Thyroid gland (tissue), 4 donors: ENCODE results near the gene OXT. TPM values are rescaled to one million over a fixed set of nuclear protein-coding genes. Genes with fewer than 3 reads are reported as not detected.
"Not testable (repeated sequence)": the region's sequence is repeated elsewhere in the genome, so short reads cannot be mapped to it uniquely, and the experiment has no call there.

Experiments
- DNase-seq, 2 donors: peaks; one replicate each; pipeline ENCODE4 v3.0.0-alpha.2; 2019
- H3K27ac ChIP-seq, 3 donors: fragments of 200-600 bp; sonication (generic); 1 replicate in 2 of 3; 2 replicates in 1 of 3; pipeline ENCODE4 v1.5.1; 2016 to 2019; ENCODE audit warnings: mild to moderate bottlenecking in 1 of 3, moderate library complexity in 1 of 3
- H3K27me3 ChIP-seq: fragments of 200-600 bp; sonication (generic); one replicate; pipeline ENCODE4 v1.5.1; 2019
- H3K36me3 ChIP-seq, 2 donors: fragments of 200-600 bp; sonication (generic); one replicate each; pipeline ENCODE4 v1.5.1; 2016 to 2019
- H3K4me1 ChIP-seq, 2 donors: fragments of 200-600 bp; sonication (generic); one replicate each; pipeline ENCODE4 v1.5.1; 2017 to 2019
- H3K4me3 ChIP-seq, 3 donors: fragments of 200-600 bp; sonication (generic); replicated peaks in 1 of 3; 1 replicate in 2 of 3; 2 replicates in 1 of 3; pipeline ENCODE4 v1.5.1; 2016; ENCODE audit warnings: mild to moderate bottlenecking in 1 of 3
- H3K9me3 ChIP-seq: fragments of 200-600 bp; sonication (generic); one replicate; pipeline ENCODE4 v1.5.1; 2017
- POLR2A ChIP-seq, 2 donors: fragments of 450-650 bp; IDR thresholded peaks; one replicate each; pipeline ENCODE4 v1.6.1; 2017; ENCODE audit warnings: antibody characterized with exemption in 2 of 2, mild to moderate bottlenecking in 2 of 2, moderate library complexity in 1 of 2
- WGBS, 2 donors: methylation state at CpG; one replicate each; pipeline ENCODE4 v1.1.5; 2017; 5-methylcytosine and 5-hydroxymethylcytosine counted together
- intact Hi-C: fragments of 100-400 bp; cut with DNase I; formaldehyde crosslinking; loops from one replicate; pipeline ENCODE4 v1.15.1; 2023
- total RNA-seq, 4 donors: library from RNA; depleted of rRNA; stranded (reverse); fragments of >200 nt; gene quantifications; one replicate each; pipeline ENCODE4 v1.2.3, GENCODE V29; 2016
- TF ChIP-seq, protein P1 (sequence below), 6 experiments: fragments of 200-600 bp in 3 of 6; fragments of 450-650 bp in 3 of 6; sonication (generic) in 3 of 6; IDR thresholded peaks; one replicate each; pipeline ENCODE4 v1.5.1; 2016 to 2019; ENCODE audit warnings: antibody characterized with exemption in 6 of 6, mild to moderate bottlenecking in 2 of 6, inconsistent platforms in 1 of 6, moderate library complexity in 1 of 6

OXT gene
- total RNA-seq, 4 donors from 2014 or later, result not detected

GRCh38 chr20:3074812-3075211 is 3.4 kb downstream of the OXT start:
- TF ChIP-seq, protein P1, sequence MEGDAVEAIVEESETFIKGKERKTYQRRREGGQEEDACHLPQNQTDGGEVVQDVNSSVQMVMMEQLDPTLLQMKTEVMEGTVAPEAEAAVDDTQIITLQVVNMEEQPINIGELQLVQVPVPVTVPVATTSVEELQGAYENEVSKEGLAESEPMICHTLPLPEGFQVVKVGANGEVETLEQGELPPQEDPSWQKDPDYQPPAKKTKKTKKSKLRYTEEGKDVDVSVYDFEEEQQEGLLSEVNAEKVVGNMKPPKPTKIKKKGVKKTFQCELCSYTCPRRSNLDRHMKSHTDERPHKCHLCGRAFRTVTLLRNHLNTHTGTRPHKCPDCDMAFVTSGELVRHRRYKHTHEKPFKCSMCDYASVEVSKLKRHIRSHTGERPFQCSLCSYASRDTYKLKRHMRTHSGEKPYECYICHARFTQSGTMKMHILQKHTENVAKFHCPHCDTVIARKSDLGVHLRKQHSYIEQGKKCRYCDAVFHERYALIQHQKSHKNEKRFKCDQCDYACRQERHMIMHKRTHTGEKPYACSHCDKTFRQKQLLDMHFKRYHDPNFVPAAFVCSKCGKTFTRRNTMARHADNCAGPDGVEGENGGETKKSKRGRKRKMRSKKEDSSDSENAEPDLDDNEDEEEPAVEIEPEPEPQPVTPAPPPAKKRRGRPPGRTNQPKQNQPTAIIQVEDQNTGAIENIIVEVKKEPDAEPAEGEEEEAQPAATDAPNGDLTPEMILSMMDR (IDR thresholded peaks at IDR 0.05), result no peak
- no peak for TF ChIP-seq POLR2A (IDR thresholded peaks at IDR 0.05)
- WGBS, 2 donors, result 64 to 67% methylated on average over 6 of the region's 6 CpGs
- no peak for DNase-seq
- Histone ChIP-seq H3K27ac (no peak overlapping the region), H3K27me3 (no peaks in the 10 kb centered on the region), H3K4me1 (peaks cover 9 to 16% of the 10 kb centered on the region in 2 donors), H3K36me3 (no peaks in the 10 kb centered on the region), H3K9me3 (no peaks in the 10 kb centered on the region), H3K4me3 (no peak overlapping the region)
- intact Hi-C loops, result no loop called here

DNA sequence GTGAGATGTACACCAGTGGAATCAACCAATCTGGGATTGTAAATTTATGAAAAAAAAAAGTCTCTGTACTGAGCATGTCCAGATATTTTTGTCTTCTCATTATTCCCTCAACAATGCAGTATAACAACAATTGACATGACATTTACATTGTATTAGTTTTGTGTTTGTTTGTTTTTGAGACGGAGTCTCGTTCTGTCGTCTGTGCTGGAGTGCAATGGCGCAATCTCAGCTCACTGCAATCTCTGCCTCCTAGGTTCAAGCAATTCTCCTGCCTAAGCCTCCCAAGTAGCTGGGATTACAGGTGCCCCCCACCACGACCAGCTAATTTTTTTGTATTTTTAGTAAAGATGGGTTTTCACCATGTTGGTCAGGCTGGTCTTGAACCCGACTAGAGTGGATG is 3.9 kb downstream of the OXT start:
- H3K9me3 ChIP-seq, H3K27ac ChIP-seq, H3K36me3 ChIP-seq, DNase-seq, H3K4me3 ChIP-seq, H3K27me3 ChIP-seq, intact Hi-C loops: not testable (repeated sequence)
- H3K4me1 ChIP-seq, result peaks cover 9 to 16% of the 10 kb centered on the region in 2 donors
- 80 to 85% methylated on average over 6 of the region's 6 CpGs for WGBS, 2 donors

- TF ChIP-seq POLR2A (IDR thresholded peaks at IDR 0.05), result no peak
- H3K27me3 ChIP-seq, result no peaks in the 10 kb centered on the region
- intact Hi-C loops, result no loop called here
- no peaks in the 10 kb centered on the region for H3K36me3 ChIP-seq
- H3K9me3 ChIP-seq, result no peaks in the 10 kb centered on the region
- no peak overlapping the region for H3K4me3 ChIP-seq
- H3K27ac ChIP-seq, result no peak overlapping the region
- DNase-seq, result no peak
- H3K4me1 ChIP-seq, result peaks cover under 1 to 6% of the 10 kb centered on the region in 2 donors
- WGBS, 2 donors, result 85 to 94% methylated on average over 4 of the region's 4 CpGs
Measured at GRCh38 chr20:3077618-3078134, 6.3 kb downstream of the OXT start.

DNA sequence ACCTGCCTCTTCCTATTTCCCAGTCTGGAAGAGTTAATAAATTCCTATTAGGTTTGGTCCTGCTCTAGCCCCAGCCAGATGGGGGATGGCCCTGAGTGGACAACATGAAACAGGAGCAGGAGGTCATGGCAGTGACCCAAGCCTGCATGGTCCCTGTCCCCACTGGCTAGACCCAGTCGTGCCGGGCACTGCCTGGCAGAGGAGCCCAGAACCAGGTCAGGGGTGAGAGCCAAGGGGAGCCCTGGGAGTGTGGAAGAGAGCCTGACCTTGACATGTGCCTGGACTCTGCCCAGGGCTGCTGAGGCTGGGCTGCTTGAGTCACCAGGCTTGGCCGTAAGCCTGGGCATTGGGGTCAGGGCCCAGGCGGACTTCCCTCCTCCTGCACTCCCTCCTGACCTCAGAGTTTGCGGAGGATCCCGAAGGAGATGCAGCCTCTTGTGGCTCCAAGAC is 9.5 kb downstream of the OXT start:
- H3K36me3 ChIP-seq, result no peaks in the 10 kb centered on the region
- DNase-seq, result peak; percentile 28 to 52
- H3K4me1 ChIP-seq, result peaks cover 3 to 13% of the 10 kb centered on the region in 2 donors
- TF ChIP-seq, protein P1 (IDR thresholded peaks at IDR 0.05), result no peak
- no peak for TF ChIP-seq POLR2A (IDR thresholded peaks at IDR 0.05)
- H3K9me3 ChIP-seq, result no peaks in the 10 kb centered on the region
- 56 to 63% methylated on average over 6 of the region's 6 CpGs for WGBS, 2 donors
- intact Hi-C loops, result no loop called here
- peaks cover 7% of the 10 kb centered on the region for H3K27me3 ChIP-seq
- no peak overlapping the region for H3K27ac ChIP-seq
- no peak overlapping the region for H3K4me3 ChIP-seq

GRCh38 chr20:3081641-3082040 is 10.2 kb downstream of the OXT start:
- no peaks in the 10 kb centered on the region for H3K9me3 ChIP-seq
- intact Hi-C loops, result no loop called here
- H3K4me3 ChIP-seq, result no peak overlapping the region
- H3K4me1 ChIP-seq, result peaks cover 3 to 13% of the 10 kb centered on the region in 2 donors
- WGBS, 2 donors, result 92% methylated on average over 11 of the region's 11 CpGs
- no peak overlapping the region for H3K27ac ChIP-seq
- DNase-seq, result no peak
- H3K36me3 ChIP-seq, result no peaks in the 10 kb centered on the region
- no peak for TF ChIP-seq POLR2A (IDR thresholded peaks at IDR 0.05)
- H3K27me3 ChIP-seq, result peaks cover 7% of the 10 kb centered on the region

DNA sequence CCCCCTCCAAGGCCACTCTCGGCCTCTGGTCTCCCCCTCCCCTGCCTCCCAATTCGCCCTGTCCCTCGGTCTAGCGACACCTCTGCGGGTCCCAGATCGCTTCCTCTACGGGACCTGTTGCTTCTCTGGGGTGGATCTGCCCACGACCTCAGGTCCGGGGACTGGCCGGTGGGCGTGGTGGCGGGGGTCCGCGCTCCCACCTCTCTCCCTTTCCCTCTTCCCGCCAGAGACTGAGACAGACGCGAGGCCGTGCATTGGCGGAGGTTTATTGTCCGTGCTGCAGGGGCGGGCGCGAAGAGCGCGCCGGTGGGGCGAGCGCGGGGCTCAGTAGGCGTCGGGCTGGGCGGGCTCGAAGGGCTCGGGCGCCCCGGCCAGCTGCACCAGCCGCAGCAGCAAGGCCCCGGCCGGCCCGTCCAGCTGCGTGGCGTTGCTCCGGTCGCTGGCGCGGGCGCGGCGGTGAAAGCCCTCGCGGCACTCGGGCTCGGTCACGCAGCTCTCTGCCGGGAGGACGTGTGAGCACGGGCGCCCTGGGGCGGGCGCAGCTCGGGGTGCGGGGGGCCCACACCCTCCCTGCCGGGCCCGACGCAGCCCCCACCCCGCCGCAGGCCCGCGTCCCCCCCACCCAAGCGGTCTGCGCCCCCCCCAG is 11.0 kb downstream of the OXT start:
- Histone ChIP-seq H3K4me1 (peaks cover 3 to 13% of the 10 kb centered on the region in 2 donors), H3K27ac (no peak overlapping the region), H3K27me3 (peaks cover 7% of the 10 kb centered on the region), H3K36me3 (no peaks in the 10 kb centered on the region), H3K9me3 (no peaks in the 10 kb centered on the region), H3K4me3 (peak overlapping the region in 1 of 3 donors; percentile 15)
- WGBS, 2 donors, result 19 to 39% methylated on average over 7 to 14 of the region's 71 CpGs
- intact Hi-C loops, result no loop called here
- TF ChIP-seq, protein P1 (IDR thresholded peaks at IDR 0.05), result no peak
- DNase-seq, result no peak
